Left lung (tissue), 14 donors: ENCODE results near the gene SDHAF4. TPM values are rescaled to one million over a fixed set of nuclear protein-coding genes. Genes with fewer than 3 reads are reported as not detected.
A peak's percentile ranks its signal among the peaks of the same experiment; 100 is the strongest.

Source experiments
- ATAC-seq: fragments of 200-7000 bp; cut with Tn5 transposase; one replicate; pipeline ENCODE4 v1.9.1; 2020; ENCODE audit warnings: moderate library complexity
- DNase-seq, 4 donors: peaks; one replicate each; pipeline ENCODE4 v3.0.0-alpha.2; 2013 to 2020
- H3K27ac ChIP-seq, 2 donors: fragments of 200-600 bp; sonication (generic) in 1 of 2; one replicate each; pipeline versions ENCODE4 v1.5.0 to v1.8.0; 2020 to 2021
- H3K27me3 ChIP-seq, 2 donors: fragments of 200-600 bp; sonication (generic) in 1 of 2; one replicate each; pipeline versions ENCODE4 v1.5.0 to v1.8.0; 2020 to 2021
- H3K36me3 ChIP-seq, 2 donors: fragments of 200-600 bp; sonication (generic) in 1 of 2; one replicate each; pipeline versions ENCODE4 v1.5.0 to v1.8.0; 2020 to 2021
- H3K4me1 ChIP-seq, 2 donors: fragments of 200-600 bp; one replicate each; pipeline ENCODE4 v1.8.0; 2021
- H3K4me3 ChIP-seq, 2 donors: fragments of 200-600 bp; sonication (generic) in 1 of 2; one replicate each; pipeline versions ENCODE4 v1.5.0 to v1.8.0; 2020 to 2021; ENCODE audit warnings: mild to moderate bottlenecking in 1 of 2
- H3K9me3 ChIP-seq, 2 donors: fragments of 200-600 bp; sonication (generic) in 1 of 2; one replicate each; pipeline versions ENCODE4 v1.5.0 to v1.8.0; 2020 to 2021
- CTCF ChIP-seq, 2 donors: fragments of 200-600 bp; sonication (generic) in 1 of 2; IDR thresholded peaks; one replicate each; pipeline versions ENCODE4 v1.5.0 to v1.8.0; 2021; ENCODE audit warnings: antibody characterized with exemption in 2 of 2
- intact Hi-C, 2 donors: fragments of 100-400 bp; cut with DNase I; formaldehyde crosslinking; loops; one replicate each; pipeline versions ENCODE4 v1.11.2 to v1.14.2; 2022
- long read RNA-seq, 12 donors: library from polyadenylated mRNA in 2 of 12; unstranded in 2 of 12; transcript quantifications; one replicate each; pipeline ENCODE4 v2.0.0 and lab custom pipeline, GENCODE V29; 2019 to 2026
- polyA plus RNA-seq, 6 donors: library from polyadenylated mRNA; unstranded; fragments of 120-200 nt; gene quantifications; one replicate each; pipeline ENCODE4 v1.2.1, GENCODE V29; 2013; ENCODE audit not compliant: insufficient read length in 6 of 6
- total RNA-seq, 2 donors: library from RNA; stranded (reverse); fragmentation: NEBNext Ultra II Directional; extraction: Animal tissue kit (Norgen Biotek cat#: 25700); gene quantifications; one replicate each; pipeline ENCODE4 v1.2.1, GENCODE V29; 2021
- donor health status: DM: no; HTN: yes; CAD: no.
- donor health status: DM: no; HTN: no; CAD: no.

SDHAF4 gene
- 10 to 100 TPM in 1 of 2 donors, 1 to 10 TPM in 1; 9.5 to 11.3 TPM for total RNA-seq
- 10 to 100 TPM; 15.4 to 21.3 (median 17.8) TPM for polyA plus RNA-seq
- long read RNA-seq, donor 1, transcript SDHAF4-201 (3 exons, 1,196 nt) = major isoform, 9 of 9 reads
- long read RNA-seq, donor 1, partial matches to known transcripts = 0 of 9 reads
- long read RNA-seq, donor 1, other reads (novel, unspliced or antisense) = 0 of 9 reads
- long read RNA-seq, donor 2, transcript SDHAF4-201 (3 exons, 1,196 nt) = major isoform, 9 of 9 reads
- long read RNA-seq, donor 2, partial matches to known transcripts = 0 of 9 reads
- long read RNA-seq, donor 2, other reads (novel, unspliced or antisense) = 0 of 9 reads
- long read RNA-seq, donor 3 = 0 reads
- long read RNA-seq, donor 4, transcript SDHAF4-201 (3 exons, 1,196 nt) = major isoform, 8 of 8 reads
- long read RNA-seq, donor 4, partial matches to known transcripts = 0 of 8 reads
- long read RNA-seq, donor 4, other reads (novel, unspliced or antisense) = 0 of 8 reads
- long read RNA-seq, donor 5, transcript SDHAF4-201 (3 exons, 1,196 nt) = major isoform, 6 of 6 reads
- long read RNA-seq, donor 5, partial matches to known transcripts = 0 of 6 reads
- long read RNA-seq, donor 5, other reads (novel, unspliced or antisense) = 0 of 6 reads
- long read RNA-seq, donor 6, transcript SDHAF4-201 (3 exons, 1,196 nt) = major isoform, 10 of 10 reads
- long read RNA-seq, donor 6, partial matches to known transcripts = 0 of 10 reads
- long read RNA-seq, donor 6, other reads (novel, unspliced or antisense) = 0 of 10 reads
- long read RNA-seq, donor 7, transcript SDHAF4-201 (3 exons, 1,196 nt) = major isoform, 10 of 16 reads
- long read RNA-seq, donor 7, partial matches to known transcripts = 6 of 16 reads
- long read RNA-seq, donor 7, other reads (novel, unspliced or antisense) = 0 of 16 reads
- long read RNA-seq, donor 8, transcript SDHAF4-201 (3 exons, 1,196 nt) = major isoform, 7 of 7 reads
- long read RNA-seq, donor 8, partial matches to known transcripts = 0 of 7 reads
- long read RNA-seq, donor 8, other reads (novel, unspliced or antisense) = 0 of 7 reads
- long read RNA-seq, donor 9 = 0 reads
- long read RNA-seq, donor 10, partial matches to known transcripts = 0 of 1 reads
- long read RNA-seq, donor 10, other reads (novel, unspliced or antisense) = 0 of 1 reads
- long read RNA-seq, donor 11, partial matches to known transcripts = 0 of 4 reads
- long read RNA-seq, donor 11, other reads (novel, unspliced or antisense) = 0 of 4 reads
- long read RNA-seq, donor 12, partial matches to known transcripts = 0 of 1 reads
- long read RNA-seq, donor 12, other reads (novel, unspliced or antisense) = 0 of 1 reads

GRCh38 chr6:70566751-70567382 is at the start of gene SDHAF4:
SDHAF4 (plus strand) TSS chr6:70566930; CDS start chr6:70566941, 11 bp downstream.
- peak in 1 of 2 donors; percentile 28 for TF ChIP-seq CTCF (IDR thresholded peaks at IDR 0.05)
- ATAC-seq (peak; percentile 100), DNase-seq (peak; percentile 89 to 99 (median 94))
- peaks cover 0 to 16% of the 10 kb centered on the region in 2 donors for H3K4me1 ChIP-seq
- intact Hi-C loops = no loop called here
- H3K9me3 ChIP-seq = no peaks in the 10 kb centered on the region
- peak within 1 kb of the TSS; percentile 84 to 85 for H3K4me3 ChIP-seq
- H3K27me3 ChIP-seq = no peaks in the 10 kb centered on the region
- H3K27ac ChIP-seq = peak within 1 kb of the TSS; percentile 88
- no peaks in the 10 kb centered on the region for H3K36me3 ChIP-seq

GRCh38 chr6:70518723-70519122 is 48.0 kb upstream of the SDHAF4 start:
- ATAC-seq (no peak), DNase-seq (no peak)

GRCh38 chr6:70520575-70520974 is 46.2 kb upstream of the SDHAF4 start:
- no peaks in the 10 kb centered on the region for H3K36me3 ChIP-seq
- H3K9me3 ChIP-seq = no peaks in the 10 kb centered on the region
- intact Hi-C loops = no loop called here
- H3K27ac ChIP-seq = no peak overlapping the region
- no peak for TF ChIP-seq CTCF (IDR thresholded peaks at IDR 0.05)
- H3K4me1 ChIP-seq = no peaks in the 10 kb centered on the region
- ATAC-seq = no peak
- no peaks in the 10 kb centered on the region for H3K27me3 ChIP-seq
- no peak overlapping the region for H3K4me3 ChIP-seq
- DNase-seq = peak in 1 of 4 donors; percentile 7

More at GRCh38 chr6:70518723-70519122, 48.0 kb upstream of the SDHAF4 start:
- Histone ChIP-seq H3K4me1 (no peaks in the 10 kb centered on the region), H3K36me3 (peaks cover 0 to 6% of the 10 kb centered on the region in 2 donors), H3K27me3 (no peaks in the 10 kb centered on the region), H3K4me3 (no peak overlapping the region), H3K9me3 (no peaks in the 10 kb centered on the region), H3K27ac (no peak overlapping the region)
- no peak for TF ChIP-seq CTCF (IDR thresholded peaks at IDR 0.05)
- intact Hi-C loops = no loop called here

- no peak for DNase-seq
- Histone ChIP-seq H3K4me3 (no peak overlapping the region), H3K36me3 (no peaks in the 10 kb centered on the region), H3K27me3 (no peaks in the 10 kb centered on the region), H3K4me1 (no peaks in the 10 kb centered on the region), H3K27ac (no peak overlapping the region), H3K9me3 (no peaks in the 10 kb centered on the region)
- TF ChIP-seq CTCF (IDR thresholded peaks at IDR 0.05) = no peak
- no peak for ATAC-seq
- intact Hi-C loops = no loop called here
Measured at GRCh38 chr6:70524721-70525286, 41.9 kb upstream of the SDHAF4 start.
